HepG2 (cell line): ENCODE results near the gene ZNF48. TPM values are rescaled to one million over a fixed set of nuclear protein-coding genes. Genes with fewer than 3 reads are reported as not detected.

Experiments
- ARNT ChIP-seq: fragments of 450-650 bp; IDR thresholded peaks from 2 replicates; pipeline ENCODE4 v1.6.1; 2017
- ISL2 ChIP-seq: sonication (generic); formaldehyde crosslinking; IDR thresholded peaks from 2 replicates; pipeline ENCODE4 v1.5.0; 2020; ENCODE audit warnings: missing genetic modification reagents
- MAFG ChIP-seq: sonication (generic); formaldehyde crosslinking; IDR thresholded peaks from 2 replicates; pipeline ENCODE4 v1.5.1; 2020; ENCODE audit warnings: mild to moderate bottlenecking, missing genetic modification reagents
- NPAS2 ChIP-seq: sonication (generic); formaldehyde crosslinking; IDR thresholded peaks from 2 replicates; pipeline ENCODE4 v1.8.0; 2022; ENCODE audit warnings: mild to moderate bottlenecking, missing genetic modification reagents, borderline replicate concordance
- NR2F2 ChIP-seq: IDR thresholded peaks from 2 replicates; pipeline ENCODE4 v1.6.1; 2012; ENCODE audit warnings: low read depth, inconsistent platforms, borderline replicate concordance
- PAXIP1 ChIP-seq: sonication (generic); formaldehyde crosslinking; conservative IDR thresholded peaks from 2 replicates; pipeline ENCODE4 v1.4.0; 2020; ENCODE audit warnings: mild to moderate bottlenecking, missing genetic modification reagents, moderate library complexity
- PBX3 ChIP-seq: sonication (generic); formaldehyde crosslinking; IDR thresholded peaks from 2 replicates; pipeline ENCODE4 v1.8.1; 2023; ENCODE audit warnings: missing genetic modification reagents, inconsistent platforms, borderline replicate concordance
- POLR2G ChIP-seq: fragments of 200-400 bp; formaldehyde crosslinking; IDR thresholded peaks from 2 replicates; pipeline ENCODE4 v1.6.1; 2018; ENCODE audit warnings: mild to moderate bottlenecking, low read depth, low read length, moderate library complexity
- USF2 ChIP-seq, 2 experiments: sonication (generic) in 1 of 2; formaldehyde crosslinking in 1 of 2; IDR thresholded peaks; 2 replicates each; pipeline versions ENCODE4 v1.5.1 to v1.6.1; 2011 to 2020; ENCODE audit warnings: borderline replicate concordance in 1 of 2, low read depth in 1 of 2, low read length in 1 of 2, mild to moderate bottlenecking in 1 of 2, missing genetic modification reagents in 1 of 2, moderate library complexity in 1 of 2
- ZBTB20 ChIP-seq: sonication (generic); formaldehyde crosslinking; IDR thresholded peaks from 2 replicates; pipeline ENCODE4 v1.8.1; 2023; ENCODE audit warnings: missing genetic modification reagents, low read depth, mild to moderate bottlenecking, borderline replicate concordance
- ZNF205 ChIP-seq: IDR thresholded peaks from 2 replicates; pipeline ENCODE4 v1.6.1; 2018; ENCODE audit warnings: missing biosample characterization, missing genetic modification reagents
- ZNF335 ChIP-seq: sonication (generic); formaldehyde crosslinking; IDR thresholded peaks from 2 replicates; pipeline ENCODE4 v1.4.0; 2020; ENCODE audit warnings: missing genetic modification reagents
- ZNF513 ChIP-seq: sonication (generic); formaldehyde crosslinking; conservative IDR thresholded peaks from 2 replicates; pipeline ENCODE4 v1.5.0; 2020; ENCODE audit warnings: missing genetic modification reagents
- ZNF563 ChIP-seq: sonication (generic); formaldehyde crosslinking; IDR thresholded peaks from 2 replicates; pipeline ENCODE4 v1.8.0; 2022; ENCODE audit warnings: mild to moderate bottlenecking, moderate library complexity, missing genetic modification reagents
- ZSCAN21 ChIP-seq: sonication (generic); formaldehyde crosslinking; IDR thresholded peaks from 2 replicates; pipeline ENCODE4 v1.8.0; 2022; ENCODE audit warnings: mild to moderate bottlenecking, missing genetic modification reagents, moderate library complexity, borderline replicate concordance
- polyA plus RNA-seq, 8 experiments: library from polyadenylated mRNA; depleted of rRNA in 3 of 8; stranded (reverse) in 7 of 8; unstranded in 1 of 8; fragments of >200 nt; fragmentation: Illumina TruSeq in 4 of 8; extraction: Trizol in 4 of 8; gene quantifications; 2 replicates each; pipeline versions ENCODE4 v1.2.1 to v1.2.3, GENCODE V29; 2011 to 2016; ENCODE audit warnings: low read depth in 4 of 8, missing spikeins in 1 of 8, mixed read lengths in 1 of 8; ENCODE audit not compliant: insufficient read depth in 1 of 8
- total RNA-seq, 5 experiments: library from RNA; depleted of rRNA; stranded (reverse); fragments of >200 nt; fragmentation: Illumina TruSeq; extraction: Trizol; gene quantifications; 2 replicates each; pipeline ENCODE4 v1.2.3, GENCODE V29; 2016; ENCODE audit warnings: low read depth in 1 of 5
- TF ChIP-seq, protein P1 (sequence below): sonication (generic); formaldehyde crosslinking; IDR thresholded peaks from 2 replicates; pipeline ENCODE4 v1.4.0; 2020; ENCODE audit warnings: missing genetic modification reagents

ZNF48 gene
- total and polyA plus RNA-seq, 2 of the 13 experiments (the other 11 are each of a cell fraction or from before 2014, with no cell fraction given): 9.9 to 12.3 TPM

DNA sequence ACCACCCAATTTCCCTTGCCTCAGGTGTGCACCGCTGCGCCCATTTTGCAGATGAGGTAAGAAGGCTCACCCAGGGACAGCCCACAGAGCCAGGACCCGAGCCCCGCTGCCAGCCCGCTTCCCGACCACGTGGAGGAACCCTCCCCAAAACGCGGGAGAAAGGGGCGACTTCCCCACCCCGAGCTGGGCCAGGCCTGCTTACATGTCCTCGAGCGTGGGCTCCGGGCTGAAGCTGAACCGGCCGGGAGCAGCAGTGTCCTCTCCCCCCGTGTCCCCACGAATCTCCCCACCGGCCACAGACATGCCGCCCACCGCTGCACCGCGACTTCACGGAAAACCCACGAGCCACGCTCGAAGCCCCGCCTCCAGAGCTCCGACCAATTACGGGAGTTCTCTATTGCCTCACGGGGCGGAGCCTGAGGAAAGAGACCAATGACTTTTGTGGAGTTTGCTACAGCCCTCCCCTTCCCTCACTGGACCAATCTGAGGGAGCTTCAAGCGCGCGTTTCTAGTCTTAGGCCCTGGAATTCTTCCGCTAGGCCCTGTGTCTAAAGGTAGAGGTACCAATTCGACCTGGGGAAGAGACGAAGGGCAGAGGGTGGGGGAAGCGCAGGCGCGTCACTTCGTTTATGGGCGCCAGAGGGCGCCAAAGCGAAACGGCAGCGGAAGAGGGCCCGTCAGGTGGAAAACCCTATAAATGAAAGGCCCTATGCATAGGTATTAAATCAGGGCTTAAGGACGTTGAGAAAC, 34.6 kb downstream of the ZNF48 start, which contains the start of gene DCTPP1 (continued):
- TF ChIP-seq PBX3 (CRISPR knock-in tag): no peak
- TF ChIP-seq NR2F2: 0 out of 2 replicates have a peak, but pooled peaks have one; percentile 42
- no peak for TF ChIP-seq ZSCAN21 (CRISPR knock-in tag)
- TF ChIP-seq USF2 (IDR thresholded peaks at IDR 0.05; ENCODE audit: low read depth, low read length): no peak
- TF ChIP-seq USF2 (CRISPR knock-in tag; IDR thresholded peaks at IDR 0.05; ENCODE audit: borderline replicate concordance): no peak; the same call in 1 of the 2 replicates
- peak; percentile 82 for TF ChIP-seq ZNF563 (CRISPR knock-in tag)
- TF ChIP-seq, protein P1, sequence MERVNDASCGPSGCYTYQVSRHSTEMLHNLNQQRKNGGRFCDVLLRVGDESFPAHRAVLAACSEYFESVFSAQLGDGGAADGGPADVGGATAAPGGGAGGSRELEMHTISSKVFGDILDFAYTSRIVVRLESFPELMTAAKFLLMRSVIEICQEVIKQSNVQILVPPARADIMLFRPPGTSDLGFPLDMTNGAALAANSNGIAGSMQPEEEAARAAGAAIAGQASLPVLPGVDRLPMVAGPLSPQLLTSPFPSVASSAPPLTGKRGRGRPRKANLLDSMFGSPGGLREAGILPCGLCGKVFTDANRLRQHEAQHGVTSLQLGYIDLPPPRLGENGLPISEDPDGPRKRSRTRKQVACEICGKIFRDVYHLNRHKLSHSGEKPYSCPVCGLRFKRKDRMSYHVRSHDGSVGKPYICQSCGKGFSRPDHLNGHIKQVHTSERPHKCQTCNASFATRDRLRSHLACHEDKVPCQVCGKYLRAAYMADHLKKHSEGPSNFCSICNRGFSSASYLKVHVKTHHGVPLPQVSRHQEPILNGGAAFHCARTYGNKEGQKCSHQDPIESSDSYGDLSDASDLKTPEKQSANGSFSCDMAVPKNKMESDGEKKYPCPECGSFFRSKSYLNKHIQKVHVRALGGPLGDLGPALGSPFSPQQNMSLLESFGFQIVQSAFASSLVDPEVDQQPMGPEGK (CRISPR knock-in tag): peak; percentile 84
- no peak; the same call in none of the 2 replicates for TF ChIP-seq POLR2G
- TF ChIP-seq ZNF513 (CRISPR knock-in tag): no peak
- no peak for TF ChIP-seq ARNT
- TF ChIP-seq PAXIP1 (CRISPR knock-in tag): peak; percentile 71
- TF ChIP-seq MAFG (CRISPR knock-in tag): no peak
- TF ChIP-seq ZNF205 (CRISPR knock-in tag): peak; percentile 56; the same call in 1 of the 2 replicates
- no peak for TF ChIP-seq NPAS2 (CRISPR knock-in tag)
- peak; percentile 83; the same call in 1 of the 2 replicates for TF ChIP-seq ZNF335 (CRISPR knock-in tag)
- TF ChIP-seq ZBTB20 (CRISPR knock-in tag): peak; percentile 68; the same call in 1 of the 2 replicates
- TF ChIP-seq ISL2: peak; percentile 86
